C4-2B (cell line): ENCODE data around the gene VBP1.

Source experiments
- CTCF ChIP-seq: fragments of 450-650 bp; conservative IDR thresholded peaks from 2 replicates; pipeline ENCODE4 v1.5.1; 2017; ENCODE audit warnings: mild to moderate bottlenecking
- ZFX ChIP-seq: fragments of 450-650 bp; IDR thresholded peaks from 2 replicates; pipeline ENCODE4 v1.6.1; 2017

DNA sequence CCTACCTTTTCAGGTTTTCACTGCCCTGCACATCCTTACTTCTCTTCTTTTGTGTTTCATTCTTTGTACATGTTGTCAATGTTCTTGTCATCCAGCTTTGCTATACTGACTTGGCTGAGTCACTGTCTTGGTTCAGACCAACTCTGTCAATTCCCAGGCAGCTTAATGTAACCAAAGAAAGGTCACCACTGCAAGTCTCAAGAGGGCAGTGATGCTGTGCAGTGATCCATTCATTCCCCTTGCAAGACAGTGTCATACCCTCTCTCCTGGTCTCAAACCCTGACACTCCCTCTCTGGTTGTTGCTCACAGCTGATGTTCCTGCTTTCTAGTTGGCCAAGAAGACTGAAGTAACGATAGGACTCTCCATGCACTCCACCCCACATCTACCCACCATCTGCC lies 30.5 kb downstream of the VBP1 start:
- no peak for TF ChIP-seq CTCF
- TF ChIP-seq ZFX: no peak
